ENCODE measurements around the gene SYNE2.

SYNE2 gene

DNA sequence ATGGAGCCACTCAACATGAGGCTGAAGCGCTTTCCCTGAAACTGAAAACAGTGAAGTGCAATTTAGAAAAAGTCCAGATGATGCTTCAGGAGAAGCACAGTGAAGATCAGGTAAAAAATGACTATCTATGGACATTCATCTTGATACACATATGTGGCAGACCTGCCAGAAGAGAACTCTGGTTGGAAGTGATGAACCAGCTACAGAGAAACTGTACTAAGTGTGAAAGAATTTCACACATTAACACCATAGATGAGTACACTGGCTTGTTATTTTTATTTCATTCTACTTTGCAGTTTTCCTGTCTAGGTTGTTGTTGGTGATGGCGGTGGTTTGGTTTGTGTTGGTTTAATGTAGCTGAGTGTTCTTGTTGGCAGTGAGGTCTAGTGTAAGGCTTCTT is 266.7 kb downstream of the SYNE2 start:
- H3K4me3 ChIP-seq (ENCODE audit: low read depth, low read length) = no peak overlapping the region
- peaks cover 6% of the 10 kb centered on the region for H3K36me3 ChIP-seq
- DNase-seq = no peak
- no peaks in the 10 kb centered on the region for H3K4me1 ChIP-seq
- H3K27me3 ChIP-seq = no peaks in the 10 kb centered on the region
- no peaks in the 10 kb centered on the region for H3K9me3 ChIP-seq
- TF ChIP-seq, protein P1, sequence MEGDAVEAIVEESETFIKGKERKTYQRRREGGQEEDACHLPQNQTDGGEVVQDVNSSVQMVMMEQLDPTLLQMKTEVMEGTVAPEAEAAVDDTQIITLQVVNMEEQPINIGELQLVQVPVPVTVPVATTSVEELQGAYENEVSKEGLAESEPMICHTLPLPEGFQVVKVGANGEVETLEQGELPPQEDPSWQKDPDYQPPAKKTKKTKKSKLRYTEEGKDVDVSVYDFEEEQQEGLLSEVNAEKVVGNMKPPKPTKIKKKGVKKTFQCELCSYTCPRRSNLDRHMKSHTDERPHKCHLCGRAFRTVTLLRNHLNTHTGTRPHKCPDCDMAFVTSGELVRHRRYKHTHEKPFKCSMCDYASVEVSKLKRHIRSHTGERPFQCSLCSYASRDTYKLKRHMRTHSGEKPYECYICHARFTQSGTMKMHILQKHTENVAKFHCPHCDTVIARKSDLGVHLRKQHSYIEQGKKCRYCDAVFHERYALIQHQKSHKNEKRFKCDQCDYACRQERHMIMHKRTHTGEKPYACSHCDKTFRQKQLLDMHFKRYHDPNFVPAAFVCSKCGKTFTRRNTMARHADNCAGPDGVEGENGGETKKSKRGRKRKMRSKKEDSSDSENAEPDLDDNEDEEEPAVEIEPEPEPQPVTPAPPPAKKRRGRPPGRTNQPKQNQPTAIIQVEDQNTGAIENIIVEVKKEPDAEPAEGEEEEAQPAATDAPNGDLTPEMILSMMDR (IDR thresholded peaks at IDR 0.05; ENCODE audit: low read depth, low read length) = no peak

DNA sequence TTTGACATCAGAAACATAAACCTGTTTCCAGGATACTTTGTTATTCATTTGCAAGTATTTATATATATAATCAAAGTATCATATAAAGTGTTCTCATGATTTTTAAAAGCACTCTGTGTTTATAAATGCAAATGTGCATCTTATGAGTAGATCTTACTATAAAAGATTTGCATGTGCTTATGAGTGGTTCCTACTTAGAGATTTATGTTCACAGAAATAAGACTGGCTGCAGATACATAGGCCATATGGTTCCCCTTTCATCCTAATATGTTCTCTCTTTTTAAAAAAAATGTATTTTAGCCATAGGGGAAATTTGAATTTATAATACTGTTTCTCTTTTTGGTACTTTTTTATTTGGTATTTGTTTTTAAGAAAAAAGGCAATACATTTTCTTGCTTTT is 267.2 kb downstream of the SYNE2 start:
- TF ChIP-seq, protein P1 (IDR thresholded peaks at IDR 0.05; ENCODE audit: low read depth, low read length) = no peak
- H3K9me3 ChIP-seq = no peaks in the 10 kb centered on the region
- no peak for DNase-seq
- H3K27me3 ChIP-seq = no peaks in the 10 kb centered on the region
- no peak overlapping the region for H3K4me3 ChIP-seq (ENCODE audit: low read depth, low read length)
- no peaks in the 10 kb centered on the region for H3K4me1 ChIP-seq
- peaks cover 6% of the 10 kb centered on the region for H3K36me3 ChIP-seq

DNA sequence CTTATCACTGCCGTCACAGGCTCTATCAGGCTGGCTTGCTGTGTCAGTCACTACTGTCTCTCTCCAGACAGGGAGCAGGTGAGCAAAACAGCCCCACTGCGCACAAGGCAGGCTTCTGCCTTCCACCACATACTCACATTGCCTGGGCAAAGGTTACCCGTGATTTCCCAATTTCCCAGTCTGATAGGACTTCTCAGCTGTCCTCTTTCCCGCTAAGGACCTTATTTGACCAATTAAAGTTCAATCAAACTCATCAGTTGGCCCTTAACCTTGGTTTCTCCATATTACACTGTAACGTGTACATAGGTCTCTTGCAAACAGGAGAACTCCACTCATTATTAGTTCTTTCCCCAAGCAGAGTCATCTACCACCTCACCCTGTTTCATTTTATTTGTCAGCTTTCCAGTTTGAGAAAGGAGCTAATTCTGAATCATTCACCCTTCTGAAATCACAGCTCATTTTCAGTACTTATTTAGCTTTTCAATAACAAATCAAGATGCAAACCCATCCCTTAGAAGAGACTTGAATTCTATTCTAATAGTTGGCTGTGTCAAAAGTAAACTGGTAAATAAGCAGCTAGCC is 270.5 kb downstream of the SYNE2 start:
- TF ChIP-seq, protein P1 (IDR thresholded peaks at IDR 0.05; ENCODE audit: low read depth, low read length) = no peak
- Histone ChIP-seq H3K27me3 (no peaks in the 10 kb centered on the region), H3K36me3 (peaks cover 11% of the 10 kb centered on the region), H3K4me1 (no peaks in the 10 kb centered on the region), H3K9me3 (no peaks in the 10 kb centered on the region), H3K4me3 (ENCODE audit: low read depth, low read length) (no peak overlapping the region)
- DNase-seq = no peak

DNA sequence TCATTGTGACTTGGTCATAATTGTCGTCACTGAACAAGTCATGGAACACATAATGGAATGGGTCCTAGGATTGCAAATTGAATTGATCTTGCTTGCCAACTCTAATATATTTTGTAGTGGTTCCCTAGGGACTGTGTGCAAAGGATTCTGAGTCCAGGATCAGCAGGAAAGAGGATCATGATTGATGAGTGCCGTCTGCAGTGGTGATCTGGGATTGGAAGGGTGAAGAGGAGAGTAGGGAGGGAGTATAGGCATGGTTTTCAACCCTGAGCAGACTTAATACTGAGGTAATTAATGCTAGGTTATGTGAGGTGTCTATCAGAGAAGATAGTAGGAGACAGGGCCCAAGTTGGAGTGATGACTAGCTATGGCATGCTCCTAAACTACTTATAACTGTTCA is 272.5 kb downstream of the SYNE2 start:
- no peak overlapping the region for H3K4me3 ChIP-seq (ENCODE audit: low read depth, low read length)
- peaks cover 11% of the 10 kb centered on the region for H3K36me3 ChIP-seq
- H3K9me3 ChIP-seq = no peaks in the 10 kb centered on the region
- TF ChIP-seq, protein P1 (IDR thresholded peaks at IDR 0.05; ENCODE audit: low read depth, low read length) = no peak
- no peak for DNase-seq
- H3K27me3 ChIP-seq = no peaks in the 10 kb centered on the region
- H3K4me1 ChIP-seq = no peaks in the 10 kb centered on the region

DNA sequence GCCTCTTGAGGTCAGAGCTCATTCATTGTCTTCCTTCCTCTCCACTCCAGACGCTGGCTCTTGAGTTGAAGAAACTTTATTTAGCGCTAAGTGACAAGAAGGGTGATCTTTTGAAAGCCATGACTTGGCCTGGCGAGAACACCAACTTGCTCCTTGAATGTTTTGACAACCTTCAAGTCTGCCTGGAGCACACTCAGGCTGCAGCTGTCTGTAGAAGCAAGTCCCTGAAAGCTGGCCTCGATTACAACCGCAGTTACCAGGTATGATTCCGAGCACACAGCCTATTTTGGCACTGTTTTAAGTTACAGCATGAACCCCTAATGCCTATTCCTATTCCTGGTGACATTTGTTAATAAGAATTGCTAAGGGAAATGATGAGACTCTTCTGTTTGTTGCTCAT is 273.7 kb downstream of the SYNE2 start:
- Histone ChIP-seq H3K27me3 (no peaks in the 10 kb centered on the region), H3K36me3 (peaks cover 11% of the 10 kb centered on the region), H3K4me1 (no peaks in the 10 kb centered on the region), H3K9me3 (no peaks in the 10 kb centered on the region), H3K4me3 (ENCODE audit: low read depth, low read length) (no peak overlapping the region)
- TF ChIP-seq, protein P1 (IDR thresholded peaks at IDR 0.05; ENCODE audit: low read depth, low read length) = no peak
- DNase-seq = no peak

DNA sequence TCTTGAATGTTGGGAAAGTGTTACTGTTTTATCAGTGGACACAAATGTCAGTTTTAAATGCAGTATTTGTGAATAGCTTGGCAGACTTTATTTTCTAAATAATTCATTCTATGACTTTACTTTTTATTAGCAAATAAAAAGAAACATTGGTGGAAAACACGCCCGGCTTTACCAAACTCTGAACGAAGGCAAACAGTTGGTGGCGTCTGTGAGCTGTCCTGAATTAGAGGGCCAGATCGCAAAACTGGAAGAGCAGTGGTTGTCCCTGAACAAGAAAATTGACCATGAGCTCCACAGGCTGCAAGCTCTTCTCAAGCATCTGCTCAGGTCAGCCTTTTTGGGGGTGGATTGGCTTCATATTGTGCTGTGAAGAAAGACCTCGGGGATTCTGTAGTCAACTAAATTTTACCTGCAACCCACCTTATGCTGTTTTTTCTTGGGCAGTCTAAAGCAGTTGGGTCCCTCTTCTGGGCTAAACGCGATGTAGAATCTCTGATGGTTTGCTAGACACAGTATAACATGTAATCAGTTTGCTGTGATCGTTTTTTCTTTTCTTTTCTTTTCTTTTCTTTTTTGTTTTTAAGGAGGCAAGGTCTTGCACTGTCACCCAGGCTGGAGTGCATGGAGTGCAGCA is 285.0 kb downstream of the SYNE2 start:
- H3K27me3 ChIP-seq = no peaks in the 10 kb centered on the region
- H3K4me3 ChIP-seq (ENCODE audit: low read depth, low read length) = no peak overlapping the region
- no peaks in the 10 kb centered on the region for H3K4me1 ChIP-seq
- peaks cover 7% of the 10 kb centered on the region for H3K36me3 ChIP-seq
- no peak for DNase-seq
- TF ChIP-seq, protein P1 (IDR thresholded peaks at IDR 0.05; ENCODE audit: low read depth, low read length) = peak; percentile 38; the same call in 1 of the 2 replicates
- no peaks in the 10 kb centered on the region for H3K9me3 ChIP-seq
